ENCODE data around the gene ZNF879.

- TF ChIP-seq CTCF (IDR thresholded peaks at IDR 0.05) (no peak), POLR2A (IDR thresholded peaks at IDR 0.05) (no peak)
Observed at GRCh38 chr5:178994580-178995340, 28.8 kb upstream of the ZNF879 start, which contains the start of gene GRM6.

All from thyroid gland (tissue), 4 donors.